HG03103 (cell line): ENCODE results near the gene CADM1.

Source experiments
- ATAC-seq: cut with Tn5 transposase; IDR thresholded peaks from one replicate; pipeline ENCODE4 v1.9.1; 2021; ENCODE audit warnings: low read depth; ENCODE audit not compliant: unreplicated experiment

Gene CADM1

DNA sequence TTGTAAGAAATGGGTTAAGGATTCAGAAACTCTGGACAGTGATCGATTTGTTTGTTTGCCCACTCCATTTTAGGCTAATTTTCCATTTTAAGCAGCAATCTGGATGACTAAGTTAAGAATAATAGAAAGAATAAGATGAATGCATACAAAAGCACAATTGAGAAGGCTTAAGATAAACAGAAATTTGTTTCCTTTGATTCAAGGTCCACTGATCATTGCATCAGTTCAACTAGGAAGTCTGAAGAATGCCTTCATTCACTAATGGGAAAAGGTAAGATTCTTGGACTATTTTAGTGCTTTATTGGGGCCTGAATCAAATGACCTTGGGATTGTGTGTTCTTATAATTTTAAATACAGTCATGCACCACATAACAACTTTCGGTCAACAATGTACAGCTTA is 140.8 kb downstream of the CADM1 start:
- no peak for ATAC-seq

DNA sequence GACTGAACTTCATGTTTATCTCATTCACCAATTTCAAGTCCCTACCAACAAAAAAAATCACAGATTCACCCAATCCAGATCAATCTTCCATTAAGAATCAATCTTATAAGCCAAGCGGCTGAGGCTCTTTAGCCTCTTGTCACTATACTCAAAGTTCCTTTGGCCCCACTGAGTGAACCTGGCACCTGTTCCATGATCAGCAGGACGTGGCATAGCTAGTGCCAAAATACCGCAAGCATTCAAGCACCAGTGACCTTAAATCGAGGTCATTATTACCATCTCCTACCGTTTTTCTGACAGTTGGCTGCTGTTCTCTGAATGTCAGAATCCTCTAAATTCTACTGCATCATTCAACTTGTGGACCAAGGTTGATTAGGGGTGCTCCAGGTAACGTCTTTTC is 141.2 kb downstream of the CADM1 start:
- ATAC-seq: no peak

DNA sequence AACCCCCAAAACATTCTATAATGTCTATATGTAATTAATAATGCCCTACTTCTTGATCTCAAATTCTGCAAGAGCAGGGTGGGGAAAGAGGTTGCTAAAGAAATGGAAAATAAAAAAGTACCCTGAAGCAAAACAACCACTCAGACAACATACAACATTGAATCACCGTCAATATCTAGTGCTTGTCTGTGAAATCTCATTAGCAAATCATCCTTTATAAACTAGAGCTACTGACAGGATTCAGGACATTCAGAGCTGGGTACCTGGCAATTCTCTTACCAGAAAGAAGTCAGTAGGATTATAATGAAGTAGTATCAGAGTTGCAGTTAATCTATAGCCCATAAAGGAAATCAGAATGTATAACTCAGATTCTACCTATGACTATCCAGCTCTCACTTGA is 143.2 kb downstream of the CADM1 start:
- ATAC-seq: no peak

DNA sequence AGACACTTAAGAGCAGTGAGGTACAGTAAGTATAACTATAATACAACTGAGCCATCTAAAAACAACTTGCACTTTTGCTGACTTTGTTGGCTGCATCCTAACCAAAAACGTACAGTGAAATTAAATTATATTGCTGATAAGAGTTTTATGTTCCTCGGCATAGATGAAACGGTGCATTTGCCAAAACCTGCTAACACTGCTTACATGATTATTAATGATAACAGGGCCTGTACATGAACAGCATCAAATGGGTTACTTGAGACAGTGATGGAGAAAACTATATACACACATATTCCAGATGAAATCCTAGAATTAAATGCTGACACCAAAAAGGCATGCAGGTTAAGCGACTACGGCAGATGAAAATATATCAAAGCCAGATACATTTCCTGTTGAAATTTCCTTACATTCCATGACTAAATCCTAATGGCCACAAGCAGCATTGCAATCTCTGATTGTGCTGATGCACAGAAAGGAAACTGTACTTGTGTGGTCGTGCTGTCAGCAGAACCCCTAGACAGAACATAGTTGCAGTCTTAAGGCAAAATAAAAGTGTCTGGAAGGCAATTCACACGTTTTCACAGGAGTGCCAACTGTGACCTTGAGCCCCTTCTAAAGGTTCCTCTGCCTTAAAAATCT is 143.9 kb downstream of the CADM1 start:
- no peak for ATAC-seq

DNA sequence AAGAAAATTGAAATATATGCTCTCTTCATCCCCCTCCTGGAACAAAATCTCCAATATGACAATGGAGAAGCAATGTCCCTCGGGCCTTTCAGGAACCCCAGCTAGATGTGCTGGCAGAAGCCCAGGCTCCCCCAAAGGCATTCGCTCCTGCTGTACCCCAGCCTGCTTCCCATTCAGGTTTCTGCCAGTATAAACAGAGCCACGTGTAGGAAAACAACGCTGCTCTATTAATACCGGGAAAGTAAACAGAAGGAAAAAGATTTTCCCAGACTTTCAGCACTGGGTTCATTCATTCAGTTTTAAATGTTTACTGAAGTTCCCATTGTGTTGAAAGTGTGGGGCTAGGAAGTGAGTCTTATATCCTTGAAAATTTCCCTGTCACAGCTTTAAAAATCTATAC is 147.1 kb downstream of the CADM1 start:
- no peak for ATAC-seq

DNA sequence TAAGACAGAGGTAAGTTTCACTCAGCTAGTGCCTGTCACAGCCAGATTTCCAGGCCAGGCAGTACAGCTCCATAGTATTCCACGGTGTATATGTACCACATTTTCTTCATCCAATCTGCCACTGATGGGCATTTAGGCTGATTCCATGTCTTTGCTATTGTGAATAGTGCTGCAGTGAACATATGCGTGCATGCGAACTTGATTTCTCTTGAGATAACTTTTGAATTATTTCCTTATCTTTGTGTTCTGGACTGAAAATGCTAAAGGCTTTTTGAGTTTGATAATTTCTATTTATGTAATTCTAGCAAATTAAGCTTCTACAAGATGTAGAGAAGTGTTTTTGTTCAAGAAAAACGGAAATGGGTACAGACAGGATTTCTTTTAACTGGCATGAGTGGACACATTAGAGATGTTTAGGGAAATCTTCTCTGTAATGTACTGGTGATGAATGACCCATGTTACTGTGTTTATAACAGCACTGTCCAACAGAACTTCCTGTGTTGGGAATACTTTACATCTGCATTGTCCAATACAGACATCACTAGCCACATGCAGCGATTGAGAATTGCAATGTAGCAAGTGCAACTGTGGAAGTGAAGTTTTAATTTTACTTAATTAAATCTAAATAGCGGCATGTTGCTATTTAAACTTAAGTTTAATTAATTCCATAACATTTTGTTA is 151.3 kb downstream of the CADM1 start:
- ATAC-seq: no peak

DNA sequence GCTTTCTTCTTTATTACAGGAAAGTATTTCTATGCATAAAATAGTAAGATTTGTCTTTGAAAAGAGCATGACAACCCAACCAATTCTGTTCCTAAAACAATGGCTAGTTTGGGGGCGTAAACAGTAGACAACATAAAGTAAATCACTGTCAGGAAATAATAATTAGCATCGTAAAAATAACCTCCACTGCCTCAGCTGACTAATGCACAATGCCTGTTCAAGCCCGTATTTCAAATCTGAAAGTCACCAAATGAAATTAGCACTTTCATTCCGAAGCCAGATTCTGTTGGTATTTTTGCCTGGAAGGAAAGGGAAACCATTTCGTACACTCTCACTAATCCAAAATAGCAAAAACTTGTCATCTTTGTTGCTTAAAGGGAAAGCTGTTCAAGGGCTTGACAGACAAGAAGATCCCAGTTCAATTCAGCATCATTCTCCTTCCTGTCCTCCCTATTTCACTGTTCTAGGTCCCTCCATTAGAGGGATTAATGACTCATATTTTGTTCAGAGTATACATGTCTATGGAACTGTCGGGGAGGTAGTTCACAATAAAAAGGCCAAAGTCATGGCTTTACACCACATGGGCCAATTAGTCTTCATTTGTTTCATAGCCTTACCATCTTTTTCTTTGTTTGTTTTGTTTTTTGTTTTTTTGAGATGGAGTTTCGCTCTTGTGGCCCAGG is 154.7 kb downstream of the CADM1 start:
- ATAC-seq: no peak

DNA sequence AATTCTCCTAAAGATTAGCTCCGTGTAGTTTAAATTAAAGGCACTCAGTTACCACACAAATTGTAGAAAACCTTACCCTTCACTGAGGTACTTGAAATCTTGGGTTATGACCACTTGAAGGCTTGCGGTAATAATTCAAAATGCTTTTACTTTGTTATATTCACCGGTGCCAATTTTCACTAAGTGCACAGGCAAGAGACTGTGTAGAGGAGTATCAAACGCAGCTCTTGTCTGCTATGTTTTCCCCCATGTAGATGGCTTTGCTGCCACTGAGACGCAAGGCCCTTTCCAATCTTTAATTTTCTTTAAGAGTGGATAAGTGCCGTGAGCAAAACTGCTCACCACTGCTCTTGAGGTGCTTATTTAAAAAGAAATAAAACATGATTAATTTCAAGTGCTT is 155.8 kb downstream of the CADM1 start:
- ATAC-seq: no peak

DNA sequence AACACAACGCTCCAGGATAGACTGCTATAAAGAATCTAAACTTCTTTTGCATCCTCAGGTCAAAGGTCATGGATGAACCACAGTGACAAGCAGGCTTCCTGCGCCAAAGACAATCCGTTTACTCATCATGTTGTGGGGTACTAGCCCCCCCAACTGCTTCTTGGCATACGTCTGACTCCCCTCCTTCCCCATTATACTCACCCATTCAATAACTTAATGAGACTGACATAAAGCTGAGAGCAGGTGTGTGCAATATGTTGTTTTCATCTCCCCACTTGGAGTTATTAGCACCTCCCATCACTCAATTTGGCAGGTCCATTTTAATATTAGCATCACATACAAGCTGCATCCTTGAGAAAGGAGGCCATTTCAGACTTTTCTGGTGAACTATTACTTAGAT is 157.1 kb downstream of the CADM1 start:
- no peak for ATAC-seq

DNA sequence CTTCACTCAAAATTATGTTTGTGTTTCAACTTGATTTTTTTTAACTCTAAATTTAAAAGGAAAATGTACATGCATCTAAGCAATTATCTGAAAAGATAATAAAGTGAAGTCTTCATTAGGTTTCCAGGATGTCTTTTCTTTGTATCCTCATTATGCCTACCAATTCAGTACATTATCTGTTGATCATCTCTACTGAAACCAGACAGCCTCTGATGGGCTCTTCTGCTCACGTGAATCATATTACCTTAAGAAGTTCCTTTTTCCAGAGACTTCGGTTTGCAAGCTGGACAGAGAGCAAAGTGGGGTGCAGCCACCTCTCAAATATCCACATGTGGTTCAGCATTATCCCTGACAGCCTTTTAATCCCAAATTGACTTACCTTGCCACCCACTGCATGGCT is 158.4 kb downstream of the CADM1 start:
- no peak for ATAC-seq

DNA sequence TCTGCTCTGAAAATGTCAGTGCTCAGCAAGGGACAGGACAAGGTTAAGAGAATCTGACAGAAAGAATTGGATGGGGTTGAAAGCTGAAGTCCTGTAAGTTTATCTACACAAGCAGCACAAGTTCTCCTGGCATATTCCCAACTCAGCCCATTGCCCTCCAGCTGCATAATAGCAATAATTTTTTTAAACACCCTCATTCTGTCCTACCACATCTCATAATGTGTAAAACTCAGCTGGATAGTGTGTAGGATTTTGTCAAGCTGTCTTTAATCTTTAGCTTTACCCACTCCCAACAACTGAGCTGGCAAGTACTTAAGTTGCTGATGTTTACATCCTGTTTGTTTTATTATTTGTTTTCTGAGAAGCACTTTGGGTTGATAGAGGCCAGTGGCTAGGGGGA is 158.9 kb downstream of the CADM1 start:
- no peak for ATAC-seq

DNA sequence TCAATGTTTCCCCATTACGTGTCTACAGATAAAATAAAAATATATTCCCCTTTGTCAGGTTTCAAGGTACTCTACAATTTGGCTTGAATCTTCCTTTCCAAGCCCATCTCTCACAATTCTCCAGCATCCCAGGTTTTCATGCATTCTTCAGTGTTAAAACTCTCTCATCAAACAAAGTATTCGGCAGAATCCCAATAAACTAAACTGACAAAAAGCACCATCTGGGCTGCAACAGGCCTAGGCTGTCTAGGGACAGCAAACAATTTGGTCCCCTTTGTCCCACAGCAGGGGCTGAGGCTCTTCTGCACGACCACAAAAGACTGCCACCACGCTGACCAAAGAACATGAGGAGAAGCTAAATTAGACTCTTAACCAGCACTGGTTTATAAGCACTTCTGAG is 159.4 kb downstream of the CADM1 start:
- ATAC-seq: no peak

DNA sequence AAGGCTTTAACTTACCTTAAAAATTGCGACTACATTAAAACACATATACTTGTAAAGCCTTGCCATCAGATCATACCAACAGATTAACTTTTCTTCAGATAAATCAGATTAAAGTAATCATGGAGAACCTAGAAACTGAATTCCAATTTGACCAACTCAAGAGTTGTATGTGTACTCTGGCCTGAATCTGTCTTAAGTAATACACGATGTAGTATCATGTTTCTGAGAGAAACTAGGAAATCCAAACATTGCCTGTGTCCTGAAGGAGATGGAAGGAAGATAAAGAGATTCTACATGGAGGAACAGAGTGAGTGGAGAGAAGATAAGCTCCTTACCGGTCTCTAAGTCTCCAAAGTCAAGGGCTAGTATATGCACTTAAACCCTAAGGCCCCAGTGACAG is 162.1 kb downstream of the CADM1 start:
- ATAC-seq: no peak

DNA sequence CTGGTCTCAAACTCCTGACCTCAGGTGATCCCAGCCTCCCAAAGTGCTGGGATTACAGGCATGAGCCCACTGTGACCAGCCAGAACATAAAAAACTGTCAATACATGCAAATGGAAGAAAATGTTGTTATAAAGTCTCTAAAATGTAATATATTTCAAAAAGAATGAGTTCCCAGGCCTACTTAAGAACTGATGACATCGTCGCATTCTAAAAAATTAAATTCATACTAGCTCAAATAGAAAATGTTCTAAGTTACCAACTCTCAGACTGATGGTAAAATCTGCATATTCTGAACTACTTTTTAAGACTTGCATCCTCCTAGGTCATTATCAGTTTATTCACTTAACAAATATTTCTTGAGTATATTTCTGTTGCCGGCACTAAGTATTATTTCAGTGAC is 163.3 kb downstream of the CADM1 start:
- ATAC-seq: no peak

DNA sequence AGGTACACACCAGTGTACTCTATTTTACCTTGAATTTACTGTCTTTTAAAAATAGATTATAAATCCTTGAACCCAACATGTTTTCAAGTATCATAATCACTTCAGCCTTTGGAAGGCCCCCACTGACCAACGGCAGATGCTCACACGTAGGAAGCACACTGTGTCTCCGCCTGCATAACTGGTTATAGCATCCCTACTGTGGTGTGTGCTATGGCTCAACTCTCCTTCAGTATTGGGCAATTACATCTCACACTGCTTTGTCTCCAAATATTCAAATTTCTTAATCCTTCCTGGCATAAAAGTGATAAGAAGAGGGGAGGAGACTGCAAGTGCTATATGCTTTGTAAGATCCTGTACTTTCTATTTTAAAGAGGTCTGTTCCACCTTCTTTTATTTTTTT is 165.7 kb downstream of the CADM1 start:
- no peak for ATAC-seq

DNA sequence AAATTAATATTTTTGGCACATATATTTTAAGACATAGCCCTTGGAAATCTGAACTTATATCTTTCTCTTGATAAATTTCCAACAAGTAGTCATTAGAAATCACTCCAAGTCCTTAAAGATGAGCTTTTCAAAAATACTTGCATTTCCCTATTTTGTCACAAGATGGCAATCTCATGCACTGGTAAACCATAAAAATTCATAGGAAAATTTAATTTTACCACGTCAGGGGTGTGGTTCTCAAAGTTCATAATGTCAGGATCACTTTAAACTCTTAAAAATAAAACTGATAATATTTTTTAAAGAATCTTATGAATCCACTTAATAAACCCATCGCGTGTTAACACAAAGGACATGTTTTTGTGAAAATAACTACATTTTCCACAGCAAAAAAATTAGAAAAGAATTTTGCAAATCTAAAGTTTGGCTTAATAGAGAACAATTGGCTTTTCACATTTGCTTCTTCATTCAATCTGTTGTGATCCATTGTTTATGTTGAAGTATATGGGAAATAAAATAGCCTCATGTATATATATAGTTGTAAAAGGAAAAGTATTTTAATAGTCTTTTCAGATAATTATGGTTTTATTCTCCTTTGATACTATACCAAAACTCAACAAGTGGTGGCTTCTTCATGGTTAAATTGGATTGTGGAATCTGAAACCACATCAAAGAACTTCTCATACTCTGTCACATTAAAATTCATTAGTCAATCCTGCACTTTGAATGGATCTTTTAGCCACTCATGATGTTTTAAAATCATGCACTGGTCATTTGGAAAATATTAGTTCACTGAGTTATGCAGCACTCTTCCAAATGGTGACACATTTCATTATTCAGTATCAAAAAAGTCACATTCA is 169.1 kb downstream of the CADM1 start:
- ATAC-seq: no peak

DNA sequence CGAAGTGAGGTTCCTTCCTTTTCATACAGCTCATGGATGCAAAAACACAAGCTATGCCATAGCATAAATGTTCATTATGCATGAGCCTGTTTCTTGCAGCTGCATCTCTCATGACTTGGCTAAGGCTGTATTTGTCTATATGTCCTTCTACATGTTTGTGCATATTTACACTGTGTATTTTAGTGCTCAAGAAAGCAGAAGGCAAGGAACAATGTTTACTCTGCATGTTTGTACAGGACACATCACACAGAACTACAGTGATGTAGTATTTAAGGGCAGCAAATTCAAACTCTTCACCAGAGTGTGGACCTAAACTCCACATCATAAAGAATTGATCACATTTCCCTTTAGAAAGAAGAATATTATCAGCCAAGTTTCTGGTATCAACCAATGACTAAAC is 170.3 kb downstream of the CADM1 start:
- ATAC-seq: no peak

DNA sequence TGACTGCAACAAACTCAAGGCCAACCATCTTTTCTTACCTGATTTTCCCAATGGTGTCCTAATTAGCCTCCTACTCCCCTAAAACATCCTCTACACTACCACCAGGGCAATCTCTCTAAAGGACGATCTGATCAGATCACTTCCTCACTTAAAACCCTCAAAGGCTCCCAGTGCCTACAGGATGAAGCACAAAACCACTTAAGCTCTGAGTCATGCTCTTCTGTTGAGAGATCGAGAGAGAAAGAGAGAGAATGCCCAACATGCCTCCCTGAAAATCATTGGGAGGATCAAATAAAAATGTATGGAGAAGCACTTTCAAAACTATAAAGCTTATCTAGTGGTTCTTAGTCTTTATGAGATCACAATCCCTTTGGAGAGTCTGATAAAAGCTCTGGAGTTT is 171.1 kb downstream of the CADM1 start:
- ATAC-seq: no peak

DNA sequence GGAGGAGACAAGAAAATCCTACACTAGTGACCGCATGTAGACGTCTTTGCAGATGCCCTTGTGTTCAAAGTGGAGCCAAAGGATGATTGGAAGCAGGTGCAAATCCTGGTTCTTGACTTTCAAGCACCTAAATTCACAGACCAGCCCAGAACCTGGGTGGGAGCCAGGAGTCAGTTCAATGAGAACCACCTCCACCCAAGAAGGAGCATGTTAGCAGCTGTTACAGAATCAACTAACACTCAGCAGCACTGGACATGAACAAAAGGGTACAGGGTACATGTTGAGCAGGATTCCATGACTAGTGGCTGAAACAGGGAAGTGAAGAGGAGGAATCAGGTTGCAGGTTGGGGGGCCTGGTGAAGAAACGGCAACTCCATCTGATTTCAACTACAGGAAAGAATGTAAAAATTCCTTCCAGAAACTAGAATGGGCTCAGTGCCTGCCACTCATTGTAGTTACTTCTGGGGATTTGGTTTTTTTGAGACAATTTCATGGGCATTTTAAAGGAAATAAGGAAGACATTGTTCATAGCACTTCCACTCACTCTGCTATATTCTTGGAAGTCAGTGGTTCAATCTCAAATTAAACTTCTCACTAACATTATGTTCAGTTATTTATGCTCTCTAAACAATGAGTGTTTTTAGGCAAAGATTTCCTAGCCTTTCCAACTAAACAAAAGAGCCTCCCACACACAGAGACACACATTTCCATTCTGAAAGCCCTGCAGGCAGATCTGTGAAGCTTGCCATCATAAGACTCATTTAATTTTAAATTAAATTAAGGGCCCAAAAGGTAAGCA is 173.3 kb downstream of the CADM1 start:
- ATAC-seq: no peak

DNA sequence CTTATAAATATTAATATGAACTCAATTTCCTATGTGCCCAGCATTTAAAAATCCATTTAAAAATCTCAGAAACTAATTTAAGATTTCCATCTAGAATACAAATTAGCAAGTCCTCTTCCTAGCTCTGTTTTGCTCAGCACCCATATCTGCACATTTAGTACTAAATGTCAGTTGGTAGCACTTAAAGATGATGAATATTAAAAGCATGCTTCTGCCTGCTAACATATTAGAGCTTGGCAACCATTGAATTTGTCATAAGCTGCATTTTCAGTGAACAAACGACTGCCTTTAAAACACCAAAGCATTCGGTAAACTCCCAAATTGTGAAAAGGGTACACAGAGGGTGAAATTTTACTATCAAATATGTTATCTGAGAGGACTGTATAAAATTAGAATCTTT is 177.7 kb downstream of the CADM1 start:
- ATAC-seq: no peak
